K562 (cell line): ENCODE data around the gene PAIP2. TPM values are rescaled to one million over a fixed set of nuclear protein-coding genes. Genes with fewer than 3 reads are reported as not detected.
"Not testable (repeated sequence)": the region's sequence is repeated elsewhere in the genome, so short reads cannot be mapped to it uniquely, and the experiment has no call there.

Experiments used
- ATAC-seq: fragments of 200-7000 bp; cut with Tn5 transposase; 3 replicates; pipeline ENCODE4 v1.9.1; 2020; ENCODE audit warnings: moderate library complexity
- BruUV-seq: library from RNA; stranded (reverse); fragments of 400-500 nt; replicated peaks from 2 replicates; lab custom pipeline; 2021; lab: Mats Ljungman, UMichigan
- CTCF ChIA-PET: fragments of 300-600 bp; formaldehyde crosslinking; extraction: SDS; loops from one replicate; lab custom pipeline; 2021; ENCODE audit warnings: low intra/inter-chr PET ratio; lab: Yijun Ruan, JAX
- POLR2A ChIA-PET: fragments of 300-600, 350-650 bp; sonication (Branson Sonifier 250); formaldehyde crosslinking; extraction: SDS; loops from one replicate; lab custom pipeline; 2021; ENCODE audit warnings: antibody characterized with exemption, inconsistent platforms; lab: Yijun Ruan, JAX
- DNase-seq, 4 experiments: peaks; one replicate each; pipeline versions ENCODE4 v3.0.0 to v3.0.0-alpha.2; 2011 to 2018; ENCODE audit warnings: low spot score in 3 of 4, mixed read lengths in 3 of 4; ENCODE audit errors: extremely low read depth in 1 of 4
- FAIRE-seq: peaks from 2 replicates; lab custom pipeline; 2011; peaks lifted over from hg19 to GRCh38; lab: Jason Lieb, UNC
- H2AFZ ChIP-seq: 2 replicates; pipeline ENCODE4 v1.6.0; 2011; ENCODE audit warnings: low read depth, low read length, control low read depth, inconsistent platforms
- H3K27ac ChIP-seq: fragments of 200-600 bp; 3 replicates; pipeline ENCODE4 v1.8.0; 2011; ENCODE audit warnings: low read depth, mild to moderate bottlenecking, control low read depth, inconsistent platforms, low read length, moderate library complexity, mixed read lengths; ENCODE audit errors: extremely low read depth
- H3K27me3 ChIP-seq, 2 experiments: fragments of 300-600 bp in 1 of 2; 2 replicates in 1 of 2; 3 replicates in 1 of 2; pipeline versions ENCODE4 v1.6.0 to v1.8.0; 2011; ENCODE audit warnings: inconsistent platforms in 2 of 2, low read length in 2 of 2, mild to moderate bottlenecking in 1 of 2, mixed read lengths in 1 of 2, moderate library complexity in 1 of 2; ENCODE audit not compliant: control insufficient read depth in 2 of 2, insufficient read depth in 2 of 2
- H3K36me3 ChIP-seq: fragments of 300-600 bp; 3 replicates; pipeline ENCODE4 v1.8.0; 2011; ENCODE audit warnings: mild to moderate bottlenecking, low read length, inconsistent platforms; ENCODE audit not compliant: control insufficient read depth, insufficient read depth
- H3K4me1 ChIP-seq, 2 experiments: fragments of 200-600 bp in 1 of 2; replicated peaks in 1 of 2; 2 replicates in 1 of 2; 3 replicates in 1 of 2; pipeline versions ENCODE4 v1.5.1 to v1.8.0; 2011; ENCODE audit warnings: inconsistent platforms in 2 of 2, low read length in 2 of 2, mild to moderate bottlenecking in 1 of 2, mixed read lengths in 1 of 2, moderate library complexity in 1 of 2; ENCODE audit not compliant: control insufficient read depth in 2 of 2, insufficient read depth in 2 of 2
- H3K4me2 ChIP-seq: 2 replicates; pipeline ENCODE4 v1.6.1; 2011; ENCODE audit warnings: low read length, control low read depth, inconsistent platforms, mixed read lengths; ENCODE audit not compliant: insufficient read depth
- H3K4me3 ChIP-seq: fragments of 200-600 bp; sonication (generic), shearing (Covaris generic); 2 replicates; pipeline ENCODE4 v1.5.1; 2016; ENCODE audit warnings: control low read depth, inconsistent platforms
- H3K79me2 ChIP-seq: fragments of 200-600 bp; 3 replicates; pipeline ENCODE4 v1.8.0; 2011; ENCODE audit warnings: low read length, inconsistent platforms; ENCODE audit not compliant: control insufficient read depth, insufficient read depth
- H3K9ac ChIP-seq, 2 experiments: 2 replicates each; pipeline versions ENCODE4 v1.6.0 to v1.6.1; 2011; ENCODE audit warnings: low read depth in 2 of 2, low read length in 2 of 2, control low read depth in 1 of 2, inconsistent platforms in 1 of 2, mild to moderate bottlenecking in 1 of 2, mixed read lengths in 1 of 2; ENCODE audit not compliant: insufficient read depth in 1 of 2
- H3K9me1 ChIP-seq: one replicate; pipeline ENCODE4 v1.6.0; 2011; ENCODE audit warnings: inconsistent platforms, mild to moderate bottlenecking, low read length, moderate library complexity; ENCODE audit not compliant: control insufficient read depth, insufficient read depth
- H3K9me3 ChIP-seq: replicated peaks from 2 replicates; pipeline ENCODE4 v1.5.1; 2011; ENCODE audit warnings: low read depth, low read length, inconsistent platforms; ENCODE audit not compliant: control insufficient read depth, insufficient read depth
- H4K20me1 ChIP-seq: replicated peaks from 2 replicates; pipeline ENCODE4 v1.6.1; 2011; ENCODE audit warnings: low read length, inconsistent platforms, mixed read lengths; ENCODE audit not compliant: control insufficient read depth, insufficient read depth
- CEBPB ChIP-seq: fragments of 450-650 bp; IDR thresholded peaks from 2 replicates; pipeline ENCODE4 v1.6.1; 2016; ENCODE audit warnings: missing genetic modification characterization, missing compliant biosample characterization
- CEBPG ChIP-seq, 3 experiments: fragments of 200-800 bp in 1 of 3; sonication (Bioruptor generic) in 1 of 3; sonication (generic) in 1 of 3; formaldehyde crosslinking in 1 of 3; IDR thresholded peaks in 2 of 3; conservative IDR thresholded peaks in 1 of 3; 2 replicates each; pipeline versions ENCODE4 v1.6.1 to v1.8.0; 2016 to 2022; ENCODE audit warnings: missing compliant biosample characterization in 2 of 3, missing genetic modification characterization in 2 of 3, mild to moderate bottlenecking in 1 of 3, missing genetic modification reagents in 1 of 3
- MBD2 ChIP-seq: sonication (generic); IDR thresholded peaks from 2 replicates; pipeline ENCODE4 v1.6.1; 2016; ENCODE audit warnings: low read depth, borderline replicate concordance
- POLR2H ChIP-seq: IDR thresholded peaks from 2 replicates; pipeline ENCODE4 v1.6.1; 2016; ENCODE audit warnings: missing genetic modification characterization, low read depth, mild to moderate bottlenecking, control low read depth, missing compliant biosample characterization, moderate library complexity
- SMAD1 ChIP-seq: fragments of 150-350 bp; IDR thresholded peaks from 2 replicates; pipeline ENCODE4 v1.6.1; 2014; ENCODE audit warnings: low read length, low read depth; ENCODE audit not compliant: partially characterized antibody
- ZBTB1 ChIP-seq: sonication (generic); formaldehyde crosslinking; IDR thresholded peaks from 2 replicates; pipeline ENCODE4 v1.8.1; 2023; ENCODE audit warnings: missing genetic modification reagents, low read depth, mild to moderate bottlenecking, borderline replicate concordance
- ZBTB17 ChIP-seq: fragments of 450-650 bp; formaldehyde crosslinking; IDR thresholded peaks from 2 replicates; pipeline ENCODE4 v1.4.0; 2020; ENCODE audit warnings: mild to moderate bottlenecking
- ZNF140 ChIP-seq: fragments of 250-450 bp; sonication (Bioruptor Pico); IDR thresholded peaks from 2 replicates; pipeline ENCODE4 v1.8.0; 2021; ENCODE audit warnings: moderate library complexity, mild to moderate bottlenecking, inconsistent platforms
- ZNF707 ChIP-seq: fragments of 250-450 bp; sonication (Bioruptor Pico); conservative IDR thresholded peaks from 2 replicates; pipeline ENCODE4 v1.8.0; 2022; ENCODE audit warnings: inconsistent platforms, mild to moderate bottlenecking, moderate library complexity
- WGBS: fragments of 100-300 bp; shearing (Covaris generic); methylation state at CpG from one replicate; pipeline ENCODE4 v1.1.6; 2016; ENCODE audit warnings: low coverage, mixed read lengths; ENCODE audit not compliant: insufficient coverage; ENCODE audit errors: missing lambda C conversion rate; 5-methylcytosine and 5-hydroxymethylcytosine counted together
- in situ Hi-C: fragments of 300-500 bp; cut with MboI; formaldehyde crosslinking; loops from 4 replicates; pipeline ENCODE4 v1.15.0; 2018; ENCODE audit warnings: inconsistent platforms, mixed read lengths
- intact Hi-C: fragments of 100-400 bp; cut with micrococcal nuclease; formaldehyde crosslinking; loops from 2 replicates; pipeline ENCODE4 v1.14.2; 2022
- polyA plus RNA-seq, 8 experiments: library from polyadenylated mRNA; depleted of rRNA in 4 of 8; stranded (reverse) in 5 of 8; unstranded in 3 of 8; fragments of >200 nt; fragmentation: Nextera tagmentation in 2 of 8; fragmentation: Illumina TruSeq in 1 of 8; extraction: Ambion mirVana in 2 of 8; extraction: Trizol in 1 of 8; gene quantifications; 2 replicates each; pipeline versions ENCODE4 v1.2.1 to v1.2.3, GENCODE V29; 2011 to 2014; ENCODE audit warnings: inconsistent platforms in 1 of 8, missing spikeins in 1 of 8
- total RNA-seq, 7 experiments: library from RNA; depleted of rRNA in 6 of 7; stranded (reverse); fragments of >200 nt in 6 of 7; fragmentation: Illumina TruSeq in 2 of 7; extraction: Trizol in 2 of 7; gene quantifications; 2 replicates each; pipeline versions ENCODE4 v1.2.1 to v1.2.3, GENCODE V29; 2011 to 2021; ENCODE audit warnings: low replicate concordance in 1 of 7
- TF ChIP-seq, protein P1 (sequence below): fragments of 250-450 bp; sonication (Bioruptor Pico); IDR thresholded peaks from 2 replicates; pipeline ENCODE4 v1.8.0; 2022; ENCODE audit warnings: inconsistent platforms
- TF ChIP-seq, protein P2 (sequence below), 2 experiments: fragments of 450-650 bp in 1 of 2; sonication (generic) in 1 of 2; formaldehyde crosslinking in 1 of 2; IDR thresholded peaks in 1 of 2; conservative IDR thresholded peaks in 1 of 2; 2 replicates each; pipeline versions ENCODE4 v1.6.1 to v1.8.1; 2016 to 2023; ENCODE audit warnings: mild to moderate bottlenecking in 2 of 2, moderate library complexity in 2 of 2, inconsistent platforms in 1 of 2, missing genetic modification reagents in 1 of 2

Gene PAIP2
- total and polyA plus RNA-seq, 9 of the 15 experiments (the other 6 are each of a cell fraction or from before 2014, with no cell fraction given), result 78.3 to 187 (median 128) TPM

DNA sequence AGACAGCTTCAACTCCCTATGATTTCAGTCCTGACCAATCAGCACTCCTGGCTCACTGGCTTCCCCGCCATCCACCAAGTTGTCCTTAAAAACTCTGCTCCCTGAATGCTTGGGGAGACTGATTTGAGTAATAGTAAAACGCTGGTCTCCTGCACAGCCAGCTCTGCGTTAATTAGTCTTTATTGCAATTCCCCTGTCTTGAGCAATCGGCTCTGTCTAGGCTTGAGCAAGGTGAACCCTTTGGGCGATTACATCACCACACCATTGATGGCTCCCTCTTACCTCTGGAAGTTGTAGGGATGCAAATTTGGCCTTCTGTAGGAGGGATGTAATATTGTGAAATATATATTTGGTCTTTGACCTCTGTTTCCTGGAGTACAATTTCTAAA lies 44.4 kb downstream of the PAIP2 start:
- no peak overlapping the region for H3K4me3 ChIP-seq

DNA sequence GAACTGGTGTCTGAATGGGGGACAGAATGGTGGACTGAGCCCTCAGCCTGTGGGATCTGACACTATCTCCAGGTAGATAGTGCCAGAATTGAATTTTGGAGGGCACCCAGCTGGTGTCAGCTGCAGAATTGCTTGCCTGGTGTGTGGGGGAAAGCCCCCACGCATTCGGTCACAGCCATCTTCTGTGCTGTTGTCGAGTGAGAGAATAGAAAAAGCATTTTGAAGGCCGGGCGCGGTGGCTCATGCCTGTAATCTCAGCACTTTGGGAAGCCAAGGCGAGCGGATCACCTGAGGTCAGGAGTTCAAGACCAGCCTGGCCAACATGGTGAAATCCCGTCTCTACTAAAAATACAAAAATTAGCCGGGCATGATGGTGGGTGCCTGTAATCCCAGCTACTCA lies 45.3 kb downstream of the PAIP2 start:
- H3K79me2 ChIP-seq, ATAC-seq, H3K4me3 ChIP-seq, DNase-seq, H3K36me3 ChIP-seq, H3K9ac ChIP-seq, H2AFZ ChIP-seq, H3K27ac ChIP-seq, intact Hi-C loops, H4K20me1 ChIP-seq, H3K4me2 ChIP-seq, BruUV-seq, H3K27me3 ChIP-seq, in situ Hi-C loops, CTCF ChIA-PET, H3K9me1 ChIP-seq, FAIRE-seq, H3K9me3 ChIP-seq: not testable (repeated sequence)
- peaks cover 23 to 54% of the 10 kb centered on the region in 2 experiments; a peak in 4 of 5 replicates for H3K4me1 ChIP-seq
- 74% methylated on average over 9 of the region's 10 CpGs for WGBS
- POLR2A ChIA-PET, result interaction anchor here (0.8 kb wide), 1 partner anchor 1019 kb away, joined by 4 read pairs; no protein-coding TSS in a partner anchor

More for the DNA sequence above, 44.4 kb downstream of the PAIP2 start:
- POLR2A ChIA-PET, result interaction anchor here (0.5 to 1.6 kb wide), 5 partner anchors 11 to 264 kb away, joined by 3 to 5 read pairs (median 3); no protein-coding TSS in a partner anchor
- no peak overlapping the region for H3K27ac ChIP-seq
- 57% methylated on average over 5 of the region's 5 CpGs for WGBS
- in situ Hi-C loops, result no loop called here
- H3K79me2 ChIP-seq, result no peaks in the 10 kb centered on the region
- FAIRE-seq (no peak), ATAC-seq (no peak)
- TF ChIP-seq, protein P1, sequence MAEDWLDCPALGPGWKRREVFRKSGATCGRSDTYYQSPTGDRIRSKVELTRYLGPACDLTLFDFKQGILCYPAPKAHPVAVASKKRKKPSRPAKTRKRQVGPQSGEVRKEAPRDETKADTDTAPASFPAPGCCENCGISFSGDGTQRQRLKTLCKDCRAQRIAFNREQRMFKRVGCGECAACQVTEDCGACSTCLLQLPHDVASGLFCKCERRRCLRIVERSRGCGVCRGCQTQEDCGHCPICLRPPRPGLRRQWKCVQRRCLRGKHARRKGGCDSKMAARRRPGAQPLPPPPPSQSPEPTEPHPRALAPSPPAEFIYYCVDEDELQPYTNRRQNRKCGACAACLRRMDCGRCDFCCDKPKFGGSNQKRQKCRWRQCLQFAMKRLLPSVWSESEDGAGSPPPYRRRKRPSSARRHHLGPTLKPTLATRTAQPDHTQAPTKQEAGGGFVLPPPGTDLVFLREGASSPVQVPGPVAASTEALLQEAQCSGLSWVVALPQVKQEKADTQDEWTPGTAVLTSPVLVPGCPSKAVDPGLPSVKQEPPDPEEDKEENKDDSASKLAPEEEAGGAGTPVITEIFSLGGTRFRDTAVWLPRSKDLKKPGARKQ, result no peak
- TF ChIP-seq ZNF140 (CRISPR knock-in tag) (no peak), ZNF707 (CRISPR knock-in tag) (no peak), CEBPG (CRISPR knock-in tag; IDR thresholded peaks at IDR 0.05) (no peak), CEBPG (tag; conservative IDR thresholded peaks at IDR 0.05 in 1 of 2, IDR thresholded peaks at IDR 0.05 in 1 of 2) (peak; percentile 54; a peak in 3 of 4 replicates), SMAD1 (no peak), ZBTB17 (CRISPR knock-in tag) (no peak), CEBPB (tag) (peak; percentile 86), ZBTB1 (no peak), POLR2H (tag) (no peak), MBD2 (no peak)
- TF ChIP-seq, protein P2, sequence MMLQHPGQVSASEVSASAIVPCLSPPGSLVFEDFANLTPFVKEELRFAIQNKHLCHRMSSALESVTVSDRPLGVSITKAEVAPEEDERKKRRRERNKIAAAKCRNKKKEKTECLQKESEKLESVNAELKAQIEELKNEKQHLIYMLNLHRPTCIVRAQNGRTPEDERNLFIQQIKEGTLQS (IDR thresholded peaks at IDR 0.05), result 0 out of 2 replicates have a peak, but pooled peaks have one; percentile 32
- TF ChIP-seq, protein P2 (CRISPR knock-in tag; conservative IDR thresholded peaks at IDR 0.05), result no peak
- TF ChIP-seq, all 486 proteins: peak for 3
- H3K36me3 ChIP-seq, result no peaks in the 10 kb centered on the region
- no peaks in the 10 kb centered on the region for H3K9me1 ChIP-seq
- peak overlapping the region; percentile 78; the same call in 1 of the 2 replicates for H2AFZ ChIP-seq
- intact Hi-C loops, result no loop called here
- no peaks in the 10 kb centered on the region; the same call in 1 of the 2 replicates for H3K9me3 ChIP-seq
- peaks cover 26 to 55% of the 10 kb centered on the region in 2 experiments; a peak in 4 of 5 replicates for H3K4me1 ChIP-seq
- no peak overlapping the region for H3K4me2 ChIP-seq
- CTCF ChIA-PET, result interaction anchor here (0.6 kb wide), 2 partner anchors 127 to 583 kb away, joined by 3 to 4 read pairs; no protein-coding TSS in a partner anchor
- no TSS peak for BruUV-seq
- DNase-seq, result no peak
- H4K20me1 ChIP-seq, result no peaks in the 10 kb centered on the region
- no peak overlapping the region for H3K9ac ChIP-seq
- no peaks in the 10 kb centered on the region for H3K27me3 ChIP-seq
